PC-9 (cell line): Measurements from ENCODE around the gene NLRP1. TPM values are rescaled to one million over a fixed set of nuclear protein-coding genes. Genes with fewer than 3 reads are reported as not detected.

Source experiments
- BruUV-seq: library from RNA; stranded (reverse); fragments of 400-500 nt; replicated peaks from 2 replicates; lab custom pipeline; 2021; lab: Mats Ljungman, UMichigan
- CTCF ChIA-PET: fragments of 300-600 bp; sonication (Branson Sonifier 250); formaldehyde crosslinking; loops from one replicate; lab custom pipeline; 2022; ENCODE audit warnings: antibody characterized with exemption; lab: Charles Lee
- POLR2A ChIA-PET: fragments of 300-600 bp; sonication (Branson Sonifier 250); formaldehyde crosslinking; loops from one replicate; lab custom pipeline; 2022; ENCODE audit warnings: antibody characterized with exemption; ENCODE audit not compliant: unreplicated experiment; lab: Charles Lee
- DNase-seq, 2 experiments: peaks; one replicate each; pipeline versions ENCODE4 v3.0.0 to v3.0.0-alpha.2; 2015 to 2022; ENCODE audit warnings: mixed read lengths in 1 of 2
- H2AFZ ChIP-seq: fragments of 200-600 bp; sonication (generic); 2 replicates; pipeline ENCODE4 v1.8.1; 2017; ENCODE audit warnings: antibody characterized with exemption
- H3F3A ChIP-seq: fragments of 200-600 bp; sonication (generic); 2 replicates; pipeline ENCODE4 v1.8.1; 2017; ENCODE audit warnings: antibody characterized with exemption, mild to moderate bottlenecking, low read depth; ENCODE audit not compliant: insufficient read depth
- H3K27ac ChIP-seq: fragments of 200-600 bp; sonication (generic); 2 replicates; pipeline ENCODE4 v1.6.1; 2016; ENCODE audit warnings: mixed run types
- H3K27me3 ChIP-seq: fragments of 200-600 bp; sonication (generic); 2 replicates; pipeline ENCODE4 v1.6.1; 2016; ENCODE audit warnings: low read depth, mixed run types; ENCODE audit not compliant: insufficient read depth
- H3K36me3 ChIP-seq: fragments of 200-600 bp; sonication (generic); 2 replicates; pipeline ENCODE4 v1.6.1; 2016; ENCODE audit warnings: low read depth, mixed run types
- H3K4me1 ChIP-seq: fragments of 200-600 bp; sonication (generic); replicated peaks from 2 replicates; pipeline ENCODE4 v1.6.1; 2016; ENCODE audit warnings: mixed run types; ENCODE audit not compliant: insufficient read depth
- H3K4me2 ChIP-seq: fragments of 200-600 bp; sonication (generic); 2 replicates; pipeline ENCODE4 v1.6.1; 2017; ENCODE audit warnings: mixed run types
- H3K4me3 ChIP-seq: fragments of 200-600 bp; sonication (generic); 2 replicates; pipeline ENCODE4 v1.6.1; 2016; ENCODE audit warnings: mixed run types
- H3K79me2 ChIP-seq: fragments of 200-600 bp; sonication (generic); 2 replicates; pipeline ENCODE4 v1.6.1; 2017; ENCODE audit warnings: low read depth, mixed run types
- H3K9me2 ChIP-seq: fragments of 200-600 bp; sonication (generic); 2 replicates; pipeline ENCODE4 v1.8.1; 2017; ENCODE audit warnings: mild to moderate bottlenecking; ENCODE audit not compliant: insufficient read depth
- H3K9me3 ChIP-seq: fragments of 200-600 bp; sonication (generic); 2 replicates; pipeline ENCODE4 v1.8.1; 2016; ENCODE audit warnings: low read depth; ENCODE audit not compliant: insufficient read depth
- H4K20me1 ChIP-seq: fragments of 200-600 bp; sonication (generic); 2 replicates; pipeline ENCODE4 v1.8.1; 2017; ENCODE audit not compliant: insufficient read depth
- EZH2 ChIP-seq: fragments of 200-600 bp; sonication (generic); IDR thresholded peaks from 2 replicates; pipeline ENCODE4 v1.8.0; 2017; ENCODE audit warnings: antibody characterized with exemption, low read depth
- intact Hi-C: fragments of 100-400 bp; cut with micrococcal nuclease; formaldehyde crosslinking; loops from one replicate; pipeline ENCODE4 v1.10.0; 2022; ENCODE audit not compliant: unreplicated experiment
- total RNA-seq: library from RNA; stranded (reverse); gene quantifications from 2 replicates; pipeline ENCODE4 v1.2.3, GENCODE V29; 2021
- TF ChIP-seq, protein P1 (sequence below): fragments of 200-600 bp; sonication (generic); conservative IDR thresholded peaks from 2 replicates; pipeline ENCODE4 v1.6.1; 2017; ENCODE audit warnings: mixed run types, antibody characterized with exemption, mild to moderate bottlenecking, moderate library complexity

Gene NLRP1
- total RNA-seq, 1 experiment from 2014 or later, result 0.63 TPM

DNA sequence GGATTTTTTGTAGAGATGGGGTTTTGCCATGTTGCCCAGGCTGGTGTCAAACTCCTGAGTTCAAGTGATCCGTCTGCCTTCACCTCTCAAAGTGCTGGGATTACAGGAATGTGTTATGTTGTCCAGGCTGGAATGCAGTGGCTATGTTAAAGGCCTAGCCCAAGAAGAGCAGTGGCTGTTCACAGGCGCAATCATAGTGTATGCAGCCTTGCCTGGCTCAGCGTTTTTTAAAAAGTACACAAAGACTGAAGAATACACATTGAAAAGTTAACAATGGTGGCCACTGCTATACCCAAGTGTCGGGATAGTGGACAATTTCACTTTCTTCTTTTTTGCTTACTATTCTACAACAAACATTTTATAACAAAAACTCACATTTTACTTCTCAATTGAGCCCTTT, 105.3 kb downstream of the NLRP1 start:
- H4K20me1 ChIP-seq, result peaks cover 15% of the 10 kb centered on the region; the same call in 1 of the 2 replicates
- intact Hi-C loops, result no loop called here
- TF ChIP-seq EZH2, result no peak
- TF ChIP-seq, protein P1, sequence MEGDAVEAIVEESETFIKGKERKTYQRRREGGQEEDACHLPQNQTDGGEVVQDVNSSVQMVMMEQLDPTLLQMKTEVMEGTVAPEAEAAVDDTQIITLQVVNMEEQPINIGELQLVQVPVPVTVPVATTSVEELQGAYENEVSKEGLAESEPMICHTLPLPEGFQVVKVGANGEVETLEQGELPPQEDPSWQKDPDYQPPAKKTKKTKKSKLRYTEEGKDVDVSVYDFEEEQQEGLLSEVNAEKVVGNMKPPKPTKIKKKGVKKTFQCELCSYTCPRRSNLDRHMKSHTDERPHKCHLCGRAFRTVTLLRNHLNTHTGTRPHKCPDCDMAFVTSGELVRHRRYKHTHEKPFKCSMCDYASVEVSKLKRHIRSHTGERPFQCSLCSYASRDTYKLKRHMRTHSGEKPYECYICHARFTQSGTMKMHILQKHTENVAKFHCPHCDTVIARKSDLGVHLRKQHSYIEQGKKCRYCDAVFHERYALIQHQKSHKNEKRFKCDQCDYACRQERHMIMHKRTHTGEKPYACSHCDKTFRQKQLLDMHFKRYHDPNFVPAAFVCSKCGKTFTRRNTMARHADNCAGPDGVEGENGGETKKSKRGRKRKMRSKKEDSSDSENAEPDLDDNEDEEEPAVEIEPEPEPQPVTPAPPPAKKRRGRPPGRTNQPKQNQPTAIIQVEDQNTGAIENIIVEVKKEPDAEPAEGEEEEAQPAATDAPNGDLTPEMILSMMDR, result no peak
- no peak overlapping the region for H3K4me3 ChIP-seq
- H3F3A ChIP-seq, result peaks cover 9% of the 10 kb centered on the region; the same call in 1 of the 2 replicates
- H2AFZ ChIP-seq, result no peak overlapping the region
- H3K79me2 ChIP-seq, result peaks cover 11% of the 10 kb centered on the region
- no peaks in the 10 kb centered on the region for H3K9me2 ChIP-seq
- H3K9me3 ChIP-seq, result no peaks in the 10 kb centered on the region
- no peak for DNase-seq
- H3K27ac ChIP-seq, result no peak overlapping the region
- no peak overlapping the region for H3K4me2 ChIP-seq
- H3K27me3 ChIP-seq, result no peaks in the 10 kb centered on the region
- H3K36me3 ChIP-seq, result peaks cover 63% of the 10 kb centered on the region
- CTCF ChIA-PET, result no interaction called here
- no TSS peak for BruUV-seq
- POLR2A ChIA-PET, result no interaction called here
- no peaks in the 10 kb centered on the region for H3K4me1 ChIP-seq

DNA sequence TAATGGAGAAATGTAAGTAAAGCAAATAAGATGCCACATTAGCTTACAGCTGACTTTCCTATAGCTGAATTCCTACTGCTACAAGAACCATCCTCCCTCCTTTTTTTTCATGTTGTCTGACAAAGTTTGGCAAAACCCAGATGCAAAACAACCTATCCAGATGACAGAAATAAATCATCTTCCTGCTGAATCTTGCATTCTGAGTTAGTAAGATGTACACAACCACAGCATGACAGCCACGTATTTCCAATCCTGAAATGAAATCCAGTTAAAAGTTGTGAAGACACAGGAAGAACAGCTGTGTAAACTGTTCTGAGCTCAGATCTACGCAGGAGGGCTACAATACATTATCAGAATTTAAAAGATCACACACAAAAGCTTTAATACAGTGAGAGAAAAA, 110.4 kb downstream of the NLRP1 start:
- Histone ChIP-seq H3F3A (peaks cover 24% of the 10 kb centered on the region), H3K79me2 (no peaks in the 10 kb centered on the region), H3K27ac (no peak overlapping the region), H3K27me3 (no peaks in the 10 kb centered on the region), H3K4me3 (no peak overlapping the region), H3K4me2 (no peak overlapping the region), H3K36me3 (peaks cover 39% of the 10 kb centered on the region), H3K9me3 (no peaks in the 10 kb centered on the region), H2AFZ (no peak overlapping the region), H3K9me2 (no peaks in the 10 kb centered on the region), H3K4me1 (0 out of 2 replicates have a peak, but pooled peaks cover 4% of the 10 kb centered on the region), H4K20me1 (peaks cover 11% of the 10 kb centered on the region; the same call in 1 of the 2 replicates)
- CTCF ChIA-PET, result no interaction called here
- no TSS peak for BruUV-seq
- DNase-seq, result no peak
- intact Hi-C loops, result no loop called here
- TF ChIP-seq EZH2, result no peak
- TF ChIP-seq, protein P1, result no peak
- POLR2A ChIA-PET, result interaction anchor here (0.6 kb wide), 1 partner anchor 365 kb away, joined by 3 read pairs; no protein-coding TSS in a partner anchor

DNA sequence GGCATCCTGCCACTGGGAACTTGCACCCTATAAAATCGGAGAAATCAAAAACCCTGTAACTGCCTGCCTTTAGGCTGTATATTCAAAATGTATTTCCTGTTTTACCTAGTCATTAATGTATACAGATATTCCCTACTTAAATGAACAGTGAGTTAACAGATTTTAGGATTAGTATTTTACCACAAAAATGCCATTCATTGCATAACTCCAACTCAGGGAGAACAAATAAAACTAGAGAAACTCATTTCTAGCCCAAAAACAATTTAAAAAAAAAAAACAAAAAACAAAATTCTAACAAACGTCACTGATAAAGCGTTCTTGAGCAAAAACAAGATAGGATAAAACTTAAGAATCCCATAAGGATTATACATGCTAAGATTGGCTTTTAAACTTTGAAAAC, 111.8 kb downstream of the NLRP1 start:
- Histone ChIP-seq H3K4me1 (0 out of 2 replicates have a peak, but pooled peaks cover 4% of the 10 kb centered on the region), H3K27me3 (no peaks in the 10 kb centered on the region), H3K36me3 (peaks cover 27% of the 10 kb centered on the region), H3K4me2 (no peak overlapping the region), H3K9me2 (no peaks in the 10 kb centered on the region), H3F3A (peaks cover 24% of the 10 kb centered on the region), H3K27ac (0 out of 2 replicates have a peak overlapping the region, but pooled peaks have one; percentile 1), H3K4me3 (no peak overlapping the region), H3K9me3 (no peaks in the 10 kb centered on the region), H2AFZ (no peak overlapping the region), H4K20me1 (peaks cover 13% of the 10 kb centered on the region; the same call in 1 of the 2 replicates), H3K79me2 (peaks cover 11% of the 10 kb centered on the region)
- intact Hi-C loops, result no loop called here
- ChIA-PET CTCF (no interaction called here), POLR2A (no interaction called here)
- DNase-seq, result no peak
- no peak for TF ChIP-seq EZH2
- TF ChIP-seq, protein P1, result no peak
- no TSS peak for BruUV-seq
